NCI-H524 (cell line): ENCODE data around the gene TRAIP.
A peak's percentile ranks its signal among the peaks of the same experiment; 100 is the strongest.
"Not testable (repeated sequence)": the region's sequence is repeated elsewhere in the genome, so short reads cannot be mapped to it uniquely, and the experiment has no call there.

ENCODE experiments used
- DNase-seq, 2 experiments: peaks; one replicate each; lab custom pipeline; 2025; lab: John Stamatoyannopoulos, UW

TRAIP gene

GRCh38 chr3:49791571-49791970 is 64.8 kb downstream of the TRAIP start:
- DNase-seq, result no peak

GRCh38 chr3:49790626-49791411 is 65.5 kb downstream of the TRAIP start:
- DNase-seq, result no peak

- no peak for DNase-seq
Observed at GRCh38 chr3:49788056-49788455, 68.3 kb downstream of the TRAIP start.

- DNase-seq, result no peak
Observed at GRCh38 chr3:49787536-49787935, 68.8 kb downstream of the TRAIP start.

- DNase-seq, result no peak
Observed at GRCh38 chr3:49787182-49787464, 69.2 kb downstream of the TRAIP start.

- peak; percentile 97 to 100 for DNase-seq
Observed at GRCh38 chr3:49786357-49787181, 69.8 kb downstream of the TRAIP start, which contains the start of gene IP6K1. Gene IP6K1 (minus strand): TSS chr3:49786542. CDS start chr3:49748040, 38,502 bp downstream.

GRCh38 chr3:49785565-49786356 is 70.6 kb downstream of the TRAIP start:
- DNase-seq, result no peak

GRCh38 chr3:49782277-49782676 is 74.1 kb downstream of the TRAIP start:
- not testable (repeated sequence) for DNase-seq

GRCh38 chr3:49781415-49782199 is 74.8 kb downstream of the TRAIP start:
- DNase-seq, result peak in 1 of 2 experiments; percentile 10

GRCh38 chr3:49780975-49781365 is 75.4 kb downstream of the TRAIP start:
- not testable (repeated sequence) for DNase-seq

GRCh38 chr3:49780080-49780974 is 76.0 kb downstream of the TRAIP start:
- DNase-seq, result no peak

GRCh38 chr3:49779358-49780079 is 76.8 kb downstream of the TRAIP start:
- DNase-seq, result no peak
